Breast epithelium (tissue), 4 donors: ENCODE data around the gene FTO. TPM values are rescaled to one million over a fixed set of nuclear protein-coding genes. Genes with fewer than 3 reads are reported as not detected.

Experiments used
- DNase-seq, 2 donors: peaks; one replicate each; pipeline ENCODE4 v3.0.0-alpha.2; 2019; ENCODE audit warnings: low spot score in 2 of 2
- H3K27ac ChIP-seq, 2 donors: fragments of 200-600 bp; sonication (generic) in 1 of 2; one replicate each; pipeline ENCODE4 v1.5.1; 2016 to 2019; ENCODE audit warnings: mild to moderate bottlenecking in 1 of 2
- H3K27me3 ChIP-seq, 2 donors: fragments of 200-600 bp; sonication (generic) in 1 of 2; one replicate each; pipeline versions ENCODE4 v1.5.1 to v1.6.0; 2017 to 2019; ENCODE audit warnings: control low read depth in 1 of 2, mild to moderate bottlenecking in 1 of 2
- H3K36me3 ChIP-seq: fragments of 200-600 bp; one replicate; pipeline ENCODE4 v1.5.1; 2019
- H3K4me1 ChIP-seq, 2 donors: fragments of 200-600 bp; sonication (generic); one replicate each; pipeline ENCODE4 v1.5.1; 2016 to 2019; ENCODE audit warnings: control low read depth in 1 of 2
- H3K4me3 ChIP-seq, 3 donors: fragments of 200-600 bp; sonication (generic); 1 replicate in 2 of 3; 2 replicates in 1 of 3; pipeline ENCODE4 v1.5.1; 2016 to 2019; ENCODE audit warnings: mild to moderate bottlenecking in 3 of 3, moderate library complexity in 2 of 3
- H3K9me3 ChIP-seq, 2 donors: fragments of 200-600 bp; sonication (generic) in 1 of 2; one replicate each; pipeline ENCODE4 v1.5.1; 2016 to 2019; ENCODE audit warnings: control low read depth in 1 of 2
- CTCF ChIP-seq, 3 donors: fragments of 450-650 bp; IDR thresholded peaks; one replicate each; pipeline ENCODE4 v1.5.1; 2016 to 2017; ENCODE audit warnings: antibody characterized with exemption in 3 of 3, mild to moderate bottlenecking in 3 of 3, moderate library complexity in 3 of 3
- POLR2A ChIP-seq: fragments of 450-650 bp; IDR thresholded peaks from one replicate; pipeline ENCODE4 v1.6.1; 2016; ENCODE audit warnings: antibody characterized with exemption, mild to moderate bottlenecking, moderate library complexity
- POLR2AphosphoS5 ChIP-seq, 3 donors: sonication (generic); formaldehyde crosslinking; IDR thresholded peaks; one replicate each; pipeline ENCODE4 v1.6.1; 2017; ENCODE audit warnings: antibody characterized with exemption in 3 of 3
- intact Hi-C: fragments of 100-400 bp; cut with DNase I; formaldehyde crosslinking; loops from one replicate; pipeline ENCODE4 v1.15.1; 2023; ENCODE audit warnings: low total_unique reads
- total RNA-seq, 3 donors: library from RNA; depleted of rRNA; stranded (reverse); fragments of >200 nt; gene quantifications; one replicate each; pipeline ENCODE4 v1.1.0, GENCODE V29; 2016

The FTO gene
- total RNA-seq, 3 donors from 2014 or later, result 109 to 193 (median 174) TPM

GRCh38 chr16:54150861-54151260 lies 446.9 kb downstream of the FTO start:
- DNase-seq, result no peak
- Histone ChIP-seq H3K27ac (no peak overlapping the region), H3K36me3 (no peaks in the 10 kb centered on the region), H3K4me1 (no peaks in the 10 kb centered on the region), H3K9me3 (no peaks in the 10 kb centered on the region), H3K4me3 (no peak overlapping the region), H3K27me3 (no peaks in the 10 kb centered on the region)
- intact Hi-C loops, result no loop called here
- no peak for TF ChIP-seq POLR2AphosphoS5 (IDR thresholded peaks at IDR 0.05)
- TF ChIP-seq CTCF (IDR thresholded peaks at IDR 0.05), result no peak
- TF ChIP-seq POLR2A, result no peak

GRCh38 chr16:54152362-54153239 lies 448.6 kb downstream of the FTO start:
- H3K27me3 ChIP-seq, result no peaks in the 10 kb centered on the region
- H3K27ac ChIP-seq, result no peak overlapping the region
- no peak for DNase-seq
- no peak overlapping the region for H3K4me3 ChIP-seq
- H3K36me3 ChIP-seq, result no peaks in the 10 kb centered on the region
- TF ChIP-seq POLR2A (no peak), CTCF (IDR thresholded peaks at IDR 0.05) (no peak), POLR2AphosphoS5 (IDR thresholded peaks at IDR 0.05) (no peak)
- no peaks in the 10 kb centered on the region for H3K4me1 ChIP-seq
- intact Hi-C loops, result no loop called here
- H3K9me3 ChIP-seq, result no peaks in the 10 kb centered on the region

GRCh38 chr16:54153240-54153934 lies 449.4 kb downstream of the FTO start:
- TF ChIP-seq CTCF (IDR thresholded peaks at IDR 0.05) (no peak), POLR2A (no peak), POLR2AphosphoS5 (IDR thresholded peaks at IDR 0.05) (no peak)
- Histone ChIP-seq H3K27ac (no peak overlapping the region), H3K4me3 (no peak overlapping the region), H3K27me3 (no peaks in the 10 kb centered on the region), H3K4me1 (no peaks in the 10 kb centered on the region), H3K36me3 (no peaks in the 10 kb centered on the region), H3K9me3 (no peaks in the 10 kb centered on the region)
- intact Hi-C loops, result no loop called here
- no peak for DNase-seq

GRCh38 chr16:54156349-54156748 lies 452.4 kb downstream of the FTO start:
- intact Hi-C loops, result no loop called here

More at GRCh38 chr16:54156349-54156748, 452.4 kb downstream of the FTO start:
- H3K4me1 ChIP-seq, result no peaks in the 10 kb centered on the region
- no peaks in the 10 kb centered on the region for H3K9me3 ChIP-seq
- no peak overlapping the region for H3K27ac ChIP-seq
- no peak overlapping the region for H3K4me3 ChIP-seq
- TF ChIP-seq POLR2A (no peak), POLR2AphosphoS5 (IDR thresholded peaks at IDR 0.05) (no peak), CTCF (IDR thresholded peaks at IDR 0.05) (no peak)
- no peak for DNase-seq
- no peaks in the 10 kb centered on the region for H3K36me3 ChIP-seq
- H3K27me3 ChIP-seq, result no peaks in the 10 kb centered on the region
